ENCODE data around the gene RHBDL1. TPM values are rescaled to one million over a fixed set of nuclear protein-coding genes. Genes with fewer than 3 reads are reported as not detected.

Gene RHBDL1
- total and polyA plus RNA-seq, 9 of the 15 experiments (the other 6 are each of a cell fraction or from before 2014, with no cell fraction given), result 0.03 to 5.6 (median 1.3) TPM; not detected in 1

DNA sequence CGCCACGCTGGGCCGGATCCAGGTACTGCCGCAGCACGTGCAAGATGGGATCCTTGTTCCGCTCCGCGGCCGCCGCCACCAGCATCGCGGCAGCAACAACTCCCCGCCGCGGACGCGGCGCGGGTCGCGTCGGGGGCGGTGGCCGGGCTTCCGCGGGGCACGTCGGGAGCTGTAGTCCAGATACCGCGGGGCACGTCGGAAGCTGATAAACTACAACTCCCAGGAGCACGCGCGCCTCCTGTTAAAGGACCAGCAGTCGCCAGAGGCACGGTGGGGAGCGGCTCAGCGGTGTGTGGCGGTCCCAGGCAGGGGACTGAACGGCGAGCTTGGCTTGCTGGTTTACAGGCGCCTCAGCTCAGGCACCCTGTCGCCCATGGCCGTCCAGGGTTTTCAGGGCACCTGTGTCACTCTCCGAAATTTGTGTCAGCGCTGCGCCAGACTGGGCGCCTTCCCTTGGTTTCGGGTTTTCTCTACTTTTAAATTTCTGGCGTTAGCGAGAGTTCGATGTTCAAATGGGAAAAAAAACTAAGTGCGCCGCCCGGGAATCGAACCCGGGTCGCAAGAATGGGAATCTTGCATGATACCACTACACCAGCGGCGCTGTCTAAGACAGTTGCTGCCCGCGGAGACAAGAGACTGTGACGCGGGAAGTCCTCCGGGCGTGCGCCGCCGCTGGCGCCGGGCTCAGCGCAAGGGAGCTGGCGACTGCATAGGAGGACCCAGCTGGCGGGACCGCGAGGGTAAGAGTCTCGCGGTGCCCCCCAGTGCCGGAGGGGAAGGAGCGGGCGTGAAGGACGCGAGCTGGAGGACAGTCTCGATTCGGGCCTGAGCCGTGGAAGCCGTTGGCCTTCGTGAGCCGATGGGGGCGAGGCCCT lies 39.0 kb upstream of the RHBDL1 start, which contains the start of gene METTL26 (continued):
- TF ChIP-seq, protein P1, sequence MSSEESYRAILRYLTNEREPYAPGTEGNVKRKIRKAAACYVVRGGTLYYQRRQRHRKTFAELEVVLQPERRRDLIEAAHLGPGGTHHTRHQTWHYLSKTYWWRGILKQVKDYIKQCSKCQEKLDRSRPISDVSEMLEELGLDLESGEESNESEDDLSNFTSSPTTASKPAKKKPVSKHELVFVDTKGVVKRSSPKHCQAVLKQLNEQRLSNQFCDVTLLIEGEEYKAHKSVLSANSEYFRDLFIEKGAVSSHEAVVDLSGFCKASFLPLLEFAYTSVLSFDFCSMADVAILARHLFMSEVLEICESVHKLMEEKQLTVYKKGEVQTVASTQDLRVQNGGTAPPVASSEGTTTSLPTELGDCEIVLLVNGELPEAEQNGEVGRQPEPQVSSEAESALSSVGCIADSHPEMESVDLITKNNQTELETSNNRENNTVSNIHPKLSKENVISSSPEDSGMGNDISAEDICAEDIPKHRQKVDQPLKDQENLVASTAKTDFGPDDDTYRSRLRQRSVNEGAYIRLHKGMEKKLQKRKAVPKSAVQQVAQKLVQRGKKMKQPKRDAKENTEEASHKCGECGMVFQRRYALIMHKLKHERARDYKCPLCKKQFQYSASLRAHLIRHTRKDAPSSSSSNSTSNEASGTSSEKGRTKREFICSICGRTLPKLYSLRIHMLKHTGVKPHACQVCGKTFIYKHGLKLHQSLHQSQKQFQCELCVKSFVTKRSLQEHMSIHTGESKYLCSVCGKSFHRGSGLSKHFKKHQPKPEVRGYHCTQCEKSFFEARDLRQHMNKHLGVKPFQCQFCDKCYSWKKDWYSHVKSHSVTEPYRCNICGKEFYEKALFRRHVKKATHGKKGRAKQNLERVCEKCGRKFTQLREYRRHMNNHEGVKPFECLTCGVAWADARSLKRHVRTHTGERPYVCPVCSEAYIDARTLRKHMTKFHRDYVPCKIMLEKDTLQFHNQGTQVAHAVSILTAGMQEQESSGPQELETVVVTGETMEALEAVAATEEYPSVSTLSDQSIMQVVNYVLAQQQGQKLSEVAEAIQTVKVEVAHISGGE (CRISPR knock-in tag; IDR thresholded peaks at IDR 0.05), result peak in 2 of 3 experiments; percentile 31 to 86; a peak in 3 of 6 replicates
- TF ChIP-seq KAT2B (IDR thresholded peaks at IDR 0.05; ENCODE audit: low read depth, low read length) (no peak), ZNF274 (IDR thresholded peaks at IDR 0.05; ENCODE audit: borderline replicate concordance, low read depth, low read length) (peak; percentile 54; the same call in 1 of the 2 replicates), ETV5 (CRISPR knock-in tag; IDR thresholded peaks at IDR 0.05; ENCODE audit: low read depth) (peak; percentile 93), ARID1B (IDR thresholded peaks at IDR 0.05) (no peak), ELF2 (CRISPR knock-in tag; IDR thresholded peaks at IDR 0.05) (no peak), RUNX1 (IDR thresholded peaks at IDR 0.05; ENCODE audit: low read depth) (no peak; the same call in 1 of the 2 replicates), ZNF668 (CRISPR knock-in tag; IDR thresholded peaks at IDR 0.05) (no peak), TAF15 (IDR thresholded peaks at IDR 0.05; ENCODE audit: low read depth, low read length) (no peak), HNRNPL (IDR thresholded peaks at IDR 0.05; ENCODE audit: low read depth, low read length) (peak; percentile 69; the same call in 1 of the 2 replicates), CREM (IDR thresholded peaks at IDR 0.05; ENCODE audit: low read depth) (peak; percentile 90), PCBP1 (IDR thresholded peaks at IDR 0.05; ENCODE audit: low read depth, low read length, poor library complexity, severe bottlenecking) (no peak)
- TF ChIP-seq, protein P2, sequence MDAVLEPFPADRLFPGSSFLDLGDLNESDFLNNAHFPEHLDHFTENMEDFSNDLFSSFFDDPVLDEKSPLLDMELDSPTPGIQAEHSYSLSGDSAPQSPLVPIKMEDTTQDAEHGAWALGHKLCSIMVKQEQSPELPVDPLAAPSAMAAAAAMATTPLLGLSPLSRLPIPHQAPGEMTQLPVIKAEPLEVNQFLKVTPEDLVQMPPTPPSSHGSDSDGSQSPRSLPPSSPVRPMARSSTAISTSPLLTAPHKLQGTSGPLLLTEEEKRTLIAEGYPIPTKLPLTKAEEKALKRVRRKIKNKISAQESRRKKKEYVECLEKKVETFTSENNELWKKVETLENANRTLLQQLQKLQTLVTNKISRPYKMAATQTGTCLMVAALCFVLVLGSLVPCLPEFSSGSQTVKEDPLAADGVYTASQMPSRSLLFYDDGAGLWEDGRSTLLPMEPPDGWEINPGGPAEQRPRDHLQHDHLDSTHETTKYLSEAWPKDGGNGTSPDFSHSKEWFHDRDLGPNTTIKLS (IDR thresholded peaks at IDR 0.05; ENCODE audit: borderline replicate concordance, low read depth), result peak; percentile 94
- TF ChIP-seq, protein P3, sequence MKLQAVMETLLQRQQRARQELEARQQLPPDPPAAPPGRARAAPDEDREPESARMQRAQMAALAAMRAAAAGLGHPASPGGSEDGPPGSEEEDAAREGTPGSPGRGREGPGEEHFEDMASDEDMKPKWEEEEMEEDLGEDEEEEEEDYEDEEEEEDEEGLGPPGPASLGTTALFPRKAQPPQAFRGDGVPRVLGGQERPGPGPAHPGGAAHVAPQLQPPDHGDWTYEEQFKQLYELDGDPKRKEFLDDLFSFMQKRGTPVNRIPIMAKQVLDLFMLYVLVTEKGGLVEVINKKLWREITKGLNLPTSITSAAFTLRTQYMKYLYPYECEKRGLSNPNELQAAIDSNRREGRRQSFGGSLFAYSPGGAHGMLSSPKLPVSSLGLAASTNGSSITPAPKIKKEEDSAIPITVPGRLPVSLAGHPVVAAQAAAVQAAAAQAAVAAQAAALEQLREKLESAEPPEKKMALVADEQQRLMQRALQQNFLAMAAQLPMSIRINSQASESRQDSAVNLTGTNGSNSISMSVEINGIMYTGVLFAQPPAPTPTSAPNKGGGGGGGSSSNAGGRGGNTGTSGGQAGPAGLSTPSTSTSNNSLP (IDR thresholded peaks at IDR 0.05; ENCODE audit: borderline replicate concordance, low read depth, low read length), result no peak
- TF ChIP-seq, protein P4, sequence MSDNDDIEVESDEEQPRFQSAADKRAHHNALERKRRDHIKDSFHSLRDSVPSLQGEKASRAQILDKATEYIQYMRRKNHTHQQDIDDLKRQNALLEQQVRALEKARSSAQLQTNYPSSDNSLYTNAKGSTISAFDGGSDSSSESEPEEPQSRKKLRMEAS (CRISPR knock-in tag; IDR thresholded peaks at IDR 0.05), result peak; percentile 96
- TF ChIP-seq, protein P5, sequence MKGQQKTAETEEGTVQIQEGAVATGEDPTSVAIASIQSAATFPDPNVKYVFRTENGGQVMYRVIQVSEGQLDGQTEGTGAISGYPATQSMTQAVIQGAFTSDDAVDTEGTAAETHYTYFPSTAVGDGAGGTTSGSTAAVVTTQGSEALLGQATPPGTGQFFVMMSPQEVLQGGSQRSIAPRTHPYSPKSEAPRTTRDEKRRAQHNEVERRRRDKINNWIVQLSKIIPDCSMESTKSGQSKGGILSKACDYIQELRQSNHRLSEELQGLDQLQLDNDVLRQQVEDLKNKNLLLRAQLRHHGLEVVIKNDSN (CRISPR knock-in tag; IDR thresholded peaks at IDR 0.05), result peak; percentile 62; the same call in 1 of the 2 replicates
- TF ChIP-seq, protein P6, sequence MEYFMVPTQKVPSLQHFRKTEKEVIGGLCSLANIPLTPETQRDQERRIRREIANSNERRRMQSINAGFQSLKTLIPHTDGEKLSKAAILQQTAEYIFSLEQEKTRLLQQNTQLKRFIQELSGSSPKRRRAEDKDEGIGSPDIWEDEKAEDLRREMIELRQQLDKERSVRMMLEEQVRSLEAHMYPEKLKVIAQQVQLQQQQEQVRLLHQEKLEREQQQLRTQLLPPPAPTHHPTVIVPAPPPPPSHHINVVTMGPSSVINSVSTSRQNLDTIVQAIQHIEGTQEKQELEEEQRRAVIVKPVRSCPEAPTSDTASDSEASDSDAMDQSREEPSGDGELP (CRISPR knock-in tag; IDR thresholded peaks at IDR 0.05; ENCODE audit: borderline replicate concordance), result peak; percentile 87

Data from K562 (cell line).